GM23248 (cell line): ENCODE data around the gene MYO1E.

Experiments used
- EZH2 ChIP-seq: fragments of 200-600 bp; sonication (generic); IDR thresholded peaks from 2 replicates; pipeline ENCODE4 v1.6.1; 2018; ENCODE audit warnings: antibody characterized with exemption, mild to moderate bottlenecking; ENCODE audit not compliant: insufficient read depth, poor library complexity, severe bottlenecking
- EZH2phosphoT487 ChIP-seq: fragments of 200-600 bp; sonication (generic); IDR thresholded peaks from 2 replicates; pipeline ENCODE4 v1.6.1; 2018; ENCODE audit warnings: antibody characterized with exemption, moderate library complexity, mild to moderate bottlenecking, low read depth; ENCODE audit not compliant: insufficient read depth

DNA sequence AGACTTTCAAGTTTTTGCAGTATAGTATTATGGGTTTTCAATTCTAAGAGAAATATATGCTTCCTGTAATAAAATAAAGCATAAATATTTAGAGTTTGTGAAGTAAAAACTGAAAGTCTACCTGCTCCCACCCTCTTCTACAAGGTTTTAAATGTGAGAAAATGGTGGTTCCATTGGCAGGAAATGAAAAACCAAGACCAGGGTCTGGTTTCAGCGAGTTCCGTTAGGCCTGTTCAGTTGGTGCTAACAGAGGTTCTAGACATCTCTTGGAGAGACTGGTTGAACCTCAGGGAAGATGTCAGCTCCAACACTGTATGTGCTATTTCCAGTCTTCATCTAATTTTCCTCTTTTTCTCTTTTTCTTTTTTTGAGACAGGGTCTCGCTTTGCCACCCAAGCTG is 11.8 kb upstream of the MYO1E start:
- no peak for TF ChIP-seq EZH2phosphoT487
- no peak for TF ChIP-seq EZH2
